D721Med (cell line): Measurements from ENCODE around the gene MED12L.

Experiments
- DNase-seq: peaks from one replicate; pipeline ENCODE4 v3.0.0; 2011; ENCODE audit warnings: low spot score; ENCODE audit not compliant: insufficient read length
- FAIRE-seq: peaks from 2 replicates; lab custom pipeline; 2011; peaks lifted over from hg19 to GRCh38; lab: Jason Lieb, UNC
- CTCF ChIP-seq: IDR thresholded peaks from 2 replicates; pipeline ENCODE4 v1.5.1; 2012; ENCODE audit warnings: mild to moderate bottlenecking, control low read depth; ENCODE audit not compliant: insufficient read depth; ENCODE audit errors: missing control alignments

The MED12L gene

GRCh38 chr3:151432616-151433372 lies 347.3 kb downstream of the MED12L start:
- DNase-seq (no peak), FAIRE-seq (no peak)
- no peak for TF ChIP-seq CTCF

GRCh38 chr3:151434151-151434890 lies 348.9 kb downstream of the MED12L start:
- DNase-seq = no peak
- FAIRE-seq = no peak
- TF ChIP-seq CTCF = no peak

- no peak for DNase-seq
- no peak for TF ChIP-seq CTCF
- FAIRE-seq = no peak
Measured at GRCh38 chr3:151436675-151437446, 351.4 kb downstream of the MED12L start.

GRCh38 chr3:151437906-151438305 lies 352.4 kb downstream of the MED12L start:
- no peak for TF ChIP-seq CTCF
- DNase-seq = no peak
- no peak for FAIRE-seq

GRCh38 chr3:151439652-151440125 lies 354.2 kb downstream of the MED12L start:
- FAIRE-seq (no peak), DNase-seq (no peak)
- peak; percentile 74 for TF ChIP-seq CTCF

GRCh38 chr3:151440940-151441339 lies 355.5 kb downstream of the MED12L start:
- no peak for DNase-seq
- no peak for FAIRE-seq
- TF ChIP-seq CTCF = no peak
